ENCODE results near the gene THRB.

DNA sequence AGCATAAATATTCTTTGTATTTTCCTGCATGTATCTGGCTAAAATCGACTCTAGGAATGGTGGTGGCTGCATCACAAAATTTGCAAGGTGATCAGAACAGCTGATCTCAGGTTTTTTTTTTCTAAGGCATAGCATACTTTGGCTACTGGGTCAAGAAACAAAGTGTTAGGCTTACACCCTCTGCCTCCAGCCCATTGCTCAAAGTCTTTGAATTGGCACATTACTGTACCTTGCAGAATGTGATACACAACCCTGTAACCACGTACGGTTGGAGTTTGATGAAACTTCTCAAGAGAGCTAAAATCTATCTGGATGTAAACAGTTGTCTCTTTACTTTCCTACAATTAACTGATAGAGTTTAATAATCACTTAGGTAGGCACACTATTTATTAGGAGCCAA is 188.1 kb downstream of the THRB start:
- TF ChIP-seq, protein P1, sequence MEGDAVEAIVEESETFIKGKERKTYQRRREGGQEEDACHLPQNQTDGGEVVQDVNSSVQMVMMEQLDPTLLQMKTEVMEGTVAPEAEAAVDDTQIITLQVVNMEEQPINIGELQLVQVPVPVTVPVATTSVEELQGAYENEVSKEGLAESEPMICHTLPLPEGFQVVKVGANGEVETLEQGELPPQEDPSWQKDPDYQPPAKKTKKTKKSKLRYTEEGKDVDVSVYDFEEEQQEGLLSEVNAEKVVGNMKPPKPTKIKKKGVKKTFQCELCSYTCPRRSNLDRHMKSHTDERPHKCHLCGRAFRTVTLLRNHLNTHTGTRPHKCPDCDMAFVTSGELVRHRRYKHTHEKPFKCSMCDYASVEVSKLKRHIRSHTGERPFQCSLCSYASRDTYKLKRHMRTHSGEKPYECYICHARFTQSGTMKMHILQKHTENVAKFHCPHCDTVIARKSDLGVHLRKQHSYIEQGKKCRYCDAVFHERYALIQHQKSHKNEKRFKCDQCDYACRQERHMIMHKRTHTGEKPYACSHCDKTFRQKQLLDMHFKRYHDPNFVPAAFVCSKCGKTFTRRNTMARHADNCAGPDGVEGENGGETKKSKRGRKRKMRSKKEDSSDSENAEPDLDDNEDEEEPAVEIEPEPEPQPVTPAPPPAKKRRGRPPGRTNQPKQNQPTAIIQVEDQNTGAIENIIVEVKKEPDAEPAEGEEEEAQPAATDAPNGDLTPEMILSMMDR (IDR thresholded peaks at IDR 0.05): no peak
- TF ChIP-seq, protein P2, sequence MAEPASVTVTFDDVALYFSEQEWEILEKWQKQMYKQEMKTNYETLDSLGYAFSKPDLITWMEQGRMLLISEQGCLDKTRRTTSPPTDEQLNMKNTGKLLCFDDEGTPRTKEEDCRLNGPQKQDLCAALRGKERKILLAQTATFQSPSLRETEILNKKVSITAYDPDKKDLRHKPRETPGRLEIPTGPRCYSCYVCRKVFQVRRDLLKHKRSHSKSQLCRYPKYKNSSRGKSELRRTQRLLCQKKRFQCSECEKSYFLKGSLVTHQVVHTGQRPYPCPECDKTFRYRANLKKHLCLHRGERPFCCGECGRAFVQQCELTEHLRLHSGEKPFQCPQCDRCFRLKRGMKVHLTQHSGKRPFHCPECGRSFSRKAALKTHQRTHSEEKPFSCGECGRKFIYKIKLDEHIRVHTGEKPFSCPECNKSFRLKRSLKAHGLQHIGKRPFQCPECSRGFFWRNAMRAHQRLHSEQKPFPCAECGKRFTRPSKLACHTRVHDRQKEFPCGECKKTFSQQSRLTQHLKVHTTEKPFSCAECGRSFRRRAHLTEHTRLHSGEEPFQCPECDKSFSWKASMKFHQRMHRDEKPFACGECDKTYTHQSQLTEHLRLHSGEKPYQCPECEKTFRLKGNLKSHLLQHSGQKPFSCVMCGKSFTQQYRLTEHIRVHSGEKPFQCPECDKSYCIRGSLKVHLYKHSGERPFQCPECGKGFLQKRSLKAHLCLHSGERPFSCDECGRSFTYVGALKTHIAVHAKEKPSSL (CRISPR knock-in tag; conservative IDR thresholded peaks at IDR 0.05): no peak
